DMS153 treated with DMSO at 0.1 percent for 48 hours (cell line): ENCODE measurements around the gene GLIPR1.
"Not testable (repeated sequence)": the region's sequence is repeated elsewhere in the genome, so short reads cannot be mapped to it uniquely, and the experiment has no call there.

ENCODE experiments used
- DNase-seq: peaks from one replicate; lab custom pipeline; 2025; ENCODE audit not compliant: unreplicated experiment; lab: John Stamatoyannopoulos, UW

GLIPR1 gene

DNA sequence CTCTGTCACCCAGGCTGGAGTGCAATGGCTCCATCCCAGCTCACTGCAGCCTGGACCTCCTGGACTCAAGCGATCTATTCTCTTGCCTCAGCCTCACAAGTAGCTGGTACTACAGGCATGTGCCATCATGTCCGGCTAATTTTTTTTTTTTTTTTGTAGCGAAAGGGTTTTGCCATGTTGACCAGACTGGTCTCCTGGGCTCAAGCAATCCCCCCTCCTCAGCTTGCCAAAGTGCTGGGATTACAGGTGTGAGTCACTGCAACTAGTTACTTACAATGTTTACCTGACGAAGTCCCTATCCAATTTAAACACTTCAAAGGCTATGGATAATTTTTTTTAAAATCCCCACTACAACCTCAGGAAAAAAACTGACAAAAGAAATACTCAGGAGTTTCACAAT lies 29.1 kb downstream of the GLIPR1 start:
- DNase-seq, result no peak

DNA sequence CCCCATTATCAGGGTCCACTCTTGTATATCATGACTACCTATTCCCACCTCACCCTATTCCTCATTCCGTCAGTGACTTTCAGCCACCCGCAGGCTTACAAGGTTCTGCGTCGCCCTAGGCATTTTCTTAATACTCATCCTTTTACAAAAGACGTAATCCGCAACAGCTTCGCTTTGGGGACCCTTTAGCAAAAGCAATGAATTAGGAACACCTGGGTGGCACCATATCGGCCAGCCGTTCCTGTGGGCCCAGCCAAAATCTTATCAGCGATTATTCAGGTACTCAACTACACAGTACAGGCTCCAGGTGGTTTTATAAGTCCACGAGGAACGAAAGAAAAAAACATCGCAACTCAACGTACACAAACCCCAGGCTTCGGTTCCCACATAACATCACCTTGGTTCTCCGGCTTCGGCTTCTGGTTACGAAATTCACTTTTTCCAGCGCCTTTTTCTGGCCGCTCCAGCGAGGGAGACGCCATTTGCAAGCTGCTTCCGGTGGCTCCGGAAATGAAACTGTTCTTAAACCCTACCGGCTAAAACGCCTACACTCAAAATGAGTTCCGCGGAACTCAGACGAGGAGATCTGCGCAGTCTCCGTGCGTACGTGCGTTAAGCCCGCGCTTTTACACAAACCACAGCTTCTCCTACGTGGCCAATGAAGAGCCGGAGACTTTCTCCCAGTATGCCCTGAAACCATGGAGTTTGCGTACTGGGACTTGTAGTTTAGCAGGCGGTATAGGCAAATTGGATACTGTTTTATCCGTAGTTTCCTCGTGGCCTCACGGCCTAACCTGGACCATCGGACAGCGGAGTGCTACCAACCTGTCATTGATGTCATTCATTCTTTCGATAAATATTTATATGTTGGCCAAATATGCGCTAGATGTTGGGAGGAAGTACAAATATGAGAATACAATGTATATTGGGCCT lies 30.8 kb downstream of the GLIPR1 start, which contains the start of gene KRR1:
Gene KRR1, minus strand, starts transcription at position 494 of the 933 bp plus-strand sequence. Its CDS starts 12 bp downstream, at position 482.
- peak; percentile 92 for DNase-seq

DNA sequence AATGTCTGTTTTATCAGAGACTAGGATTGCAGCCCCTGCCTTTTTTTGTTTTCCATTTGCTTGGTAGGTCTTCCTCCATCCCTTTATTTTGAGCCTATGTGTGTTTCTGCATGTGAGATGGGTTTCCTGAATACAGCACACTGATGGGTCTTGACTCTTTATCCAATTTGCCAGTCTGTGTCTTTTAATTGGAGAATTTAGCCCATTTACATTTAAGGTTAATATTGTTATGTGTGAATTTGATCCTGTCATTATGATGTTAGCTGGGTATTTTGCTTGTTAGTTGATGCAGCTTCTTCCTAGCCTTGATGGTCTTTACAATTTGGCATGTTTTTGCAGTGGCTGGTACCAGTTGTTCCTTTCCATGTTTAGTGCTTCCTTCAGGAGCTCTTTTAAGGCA lies 40.7 kb downstream of the GLIPR1 start:
- DNase-seq, result not testable (repeated sequence)

DNA sequence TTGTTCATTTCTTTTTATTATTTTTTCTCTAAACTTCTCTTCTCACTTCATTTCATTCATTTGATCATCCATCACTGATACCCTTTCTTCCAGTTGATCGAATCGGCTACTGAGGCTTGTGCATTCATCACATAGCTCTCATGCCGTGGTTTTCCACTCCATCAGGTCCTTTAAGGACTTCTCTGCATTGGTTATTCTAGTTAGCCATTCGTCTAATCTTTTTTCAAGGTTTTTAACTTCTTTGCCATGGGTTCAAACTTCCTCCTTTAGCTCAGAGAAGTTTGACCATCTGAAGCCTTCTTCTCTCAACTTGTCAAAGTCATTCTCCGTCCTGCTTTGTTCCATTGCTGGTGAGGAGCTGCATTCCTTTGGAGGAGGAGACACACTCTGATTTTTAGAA lies 41.6 kb downstream of the GLIPR1 start:
- not testable (repeated sequence) for DNase-seq

DNA sequence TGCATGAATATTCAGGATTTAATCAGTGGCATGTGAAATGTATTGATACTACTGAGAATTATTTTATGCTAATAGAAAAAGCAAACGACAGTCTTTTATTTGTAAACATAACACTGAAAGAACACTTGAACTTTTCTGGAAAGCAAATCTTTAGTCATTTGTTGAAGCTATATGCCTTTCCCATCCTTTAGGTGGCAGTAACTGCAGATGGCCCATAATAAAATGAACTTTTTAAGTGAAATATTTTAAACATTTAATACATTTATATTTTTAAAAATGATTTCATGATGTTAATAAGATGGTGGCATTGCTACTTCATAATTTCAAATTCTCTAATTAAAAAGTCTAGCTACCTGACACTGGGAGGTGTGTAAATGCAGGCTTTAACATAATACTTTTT lies 44.7 kb downstream of the GLIPR1 start:
- DNase-seq, result no peak

DNA sequence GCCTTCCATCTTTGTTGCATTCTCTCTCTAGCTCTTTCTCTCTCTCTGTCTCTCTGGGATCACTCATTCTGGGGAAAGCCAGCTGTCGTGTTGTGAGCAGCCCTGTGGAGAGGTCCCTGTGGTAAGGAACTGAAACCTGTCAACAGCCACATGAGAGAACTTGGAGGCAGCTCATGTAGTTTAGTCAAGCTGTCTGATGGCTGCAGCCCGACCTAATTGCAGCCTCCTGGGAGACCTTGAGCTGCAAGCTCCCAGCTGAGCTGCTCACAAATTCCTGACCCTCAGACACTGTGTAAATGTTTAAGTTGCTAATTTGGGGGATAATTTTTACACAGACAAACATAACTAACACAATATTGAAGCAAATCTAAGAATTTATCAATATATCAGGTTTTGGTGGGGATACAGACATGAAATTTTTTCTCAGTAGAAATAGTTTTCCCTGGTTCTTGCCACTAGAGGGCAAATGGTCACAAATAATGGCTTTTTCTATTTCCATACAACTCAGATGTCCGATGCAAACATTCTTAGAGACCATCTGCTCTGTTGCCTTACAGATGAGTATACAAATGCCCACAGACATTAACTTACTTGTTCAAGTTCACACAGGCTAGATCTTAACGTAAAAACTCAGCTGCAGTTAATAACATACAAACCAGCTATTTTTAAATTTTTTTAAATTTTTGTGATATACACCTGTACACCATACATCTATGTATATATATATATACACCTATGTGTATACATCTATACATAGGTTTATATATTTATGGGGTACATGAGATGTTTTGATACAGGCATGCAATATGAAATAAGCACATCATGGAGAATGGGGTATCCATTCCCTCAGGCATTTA lies 46.3 kb downstream of the GLIPR1 start:
- peak; percentile 67 for DNase-seq

DNA sequence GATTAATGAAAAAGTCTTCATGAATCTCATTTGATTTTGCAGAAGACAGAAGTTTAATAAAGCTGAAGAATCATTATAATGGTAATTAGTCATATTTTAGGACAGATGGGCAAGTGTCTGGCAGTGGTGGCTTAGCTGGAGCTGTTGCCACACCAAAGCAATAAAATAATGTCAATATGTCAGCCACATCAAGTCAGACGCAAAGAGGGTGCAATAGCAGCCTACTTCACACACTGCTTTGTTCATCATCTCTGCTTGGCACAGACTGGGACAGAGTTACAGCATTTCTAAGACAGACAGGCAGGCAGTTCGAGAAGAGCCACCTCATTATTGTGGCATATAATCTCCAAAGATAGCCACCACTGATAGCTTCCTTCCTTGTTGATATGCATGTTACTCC lies 47.7 kb downstream of the GLIPR1 start:
- DNase-seq, result no peak

DNA sequence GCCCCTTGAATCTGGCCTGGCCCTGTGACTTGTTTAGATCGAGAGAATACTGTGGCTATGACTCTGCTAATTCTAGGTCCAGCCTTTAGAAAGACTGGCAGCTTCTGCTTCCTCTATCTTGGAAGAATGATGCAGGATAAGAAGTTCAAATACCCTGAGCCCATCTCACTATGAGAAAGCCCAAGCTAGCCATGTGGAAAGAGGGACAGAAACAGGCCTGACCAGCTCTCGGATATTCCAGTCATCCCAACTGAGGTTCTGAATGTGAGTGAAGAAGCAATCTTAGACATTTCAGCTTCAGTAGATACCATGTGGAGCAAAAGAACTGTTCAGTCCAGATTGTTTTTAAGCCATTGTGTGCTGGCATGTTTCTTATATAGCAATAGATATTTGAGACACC lies 48.1 kb downstream of the GLIPR1 start:
- no peak for DNase-seq

DNA sequence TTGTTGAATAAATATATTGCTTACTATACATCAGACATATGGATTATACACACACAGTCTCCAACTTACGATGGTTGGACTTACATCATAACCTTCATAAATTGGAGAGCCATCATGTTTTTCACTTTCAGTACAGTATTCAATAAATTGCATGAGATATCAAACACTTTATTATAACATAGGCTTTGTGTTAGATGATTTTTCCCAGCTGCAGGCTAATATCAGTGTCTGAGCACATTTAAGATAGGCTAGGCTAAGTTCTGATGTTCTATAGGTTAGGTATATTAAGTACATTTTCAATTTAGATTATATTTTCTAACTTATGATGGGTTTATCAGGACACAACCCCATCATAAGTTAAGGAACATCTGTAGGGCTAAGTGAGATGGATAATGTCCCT lies 48.8 kb downstream of the GLIPR1 start:
- no peak for DNase-seq

DNA sequence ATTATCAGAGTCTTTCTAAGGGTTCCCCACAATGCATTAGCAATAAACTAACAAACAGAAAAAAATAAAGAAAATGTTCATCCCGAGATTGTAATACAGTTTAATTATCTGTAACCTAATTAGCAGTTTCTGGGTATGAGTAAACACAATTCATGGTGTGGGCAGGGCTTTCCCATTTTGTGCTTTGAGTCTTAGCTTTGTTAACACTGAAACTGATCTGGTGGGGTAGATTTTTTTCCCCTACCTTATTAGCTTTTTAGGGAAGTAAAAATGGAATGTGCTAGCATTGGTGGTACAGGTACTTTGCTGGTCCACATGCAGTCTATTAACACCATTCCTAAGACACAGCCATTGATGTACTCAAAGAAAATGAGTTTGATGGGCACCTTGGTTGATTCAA lies 49.3 kb downstream of the GLIPR1 start:
- DNase-seq, result no peak

DNA sequence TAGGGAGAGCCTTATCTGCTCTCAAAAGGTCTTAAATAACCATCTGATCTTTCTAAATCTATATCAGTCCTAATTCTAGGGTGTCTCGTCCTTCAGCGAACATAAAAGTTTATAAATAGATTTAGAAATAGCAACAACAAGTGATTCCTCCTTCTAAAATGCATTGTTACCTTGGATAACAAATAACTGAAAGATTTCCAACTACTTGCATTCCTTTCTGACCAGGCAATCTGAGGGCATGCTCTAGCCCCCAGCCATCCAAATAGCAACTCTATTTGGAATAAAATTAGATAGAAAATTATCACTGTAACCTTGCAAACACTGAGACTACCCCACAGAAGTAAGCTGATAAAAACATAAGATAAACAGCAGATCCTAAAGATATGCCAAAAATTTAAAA lies 52.7 kb downstream of the GLIPR1 start:
- DNase-seq, result no peak

DNA sequence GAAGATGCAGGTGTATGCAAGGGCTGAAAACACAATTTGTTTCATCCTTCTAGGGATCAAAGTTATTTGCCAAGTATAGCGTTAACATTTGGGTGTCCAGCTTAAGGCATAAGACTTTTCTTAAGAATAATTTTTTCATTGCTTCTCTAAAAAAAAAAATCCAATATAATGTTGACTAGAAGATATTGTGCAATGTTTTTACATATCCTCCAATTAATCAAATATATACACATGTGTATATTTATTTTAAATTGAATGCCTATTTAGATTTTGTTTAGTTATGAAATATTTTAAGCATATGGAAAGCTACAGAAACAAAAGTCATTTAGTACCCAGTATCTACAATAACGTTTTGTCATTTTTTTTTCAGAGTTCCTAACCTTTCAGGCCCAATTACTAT lies 59.3 kb downstream of the GLIPR1 start:
- no peak for DNase-seq

DNA sequence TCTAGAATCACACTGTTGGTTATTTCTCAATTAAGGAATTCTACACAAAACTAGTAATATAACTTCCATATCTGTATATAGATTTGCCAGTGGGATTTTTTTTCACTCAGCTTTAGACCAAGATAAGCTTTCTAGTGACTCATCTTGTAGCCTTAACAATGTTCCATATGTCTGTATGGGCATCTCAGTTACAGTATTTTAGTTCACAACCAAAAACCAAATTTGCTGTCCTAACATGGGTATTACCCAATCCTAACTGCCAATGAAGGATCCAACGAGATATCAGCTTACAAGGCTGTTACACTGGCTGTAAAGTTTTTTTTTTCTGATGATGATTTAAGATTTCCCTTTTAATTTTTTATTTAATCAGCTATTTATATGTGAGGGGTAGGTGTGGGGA lies 62.4 kb downstream of the GLIPR1 start:
- DNase-seq, result no peak

DNA sequence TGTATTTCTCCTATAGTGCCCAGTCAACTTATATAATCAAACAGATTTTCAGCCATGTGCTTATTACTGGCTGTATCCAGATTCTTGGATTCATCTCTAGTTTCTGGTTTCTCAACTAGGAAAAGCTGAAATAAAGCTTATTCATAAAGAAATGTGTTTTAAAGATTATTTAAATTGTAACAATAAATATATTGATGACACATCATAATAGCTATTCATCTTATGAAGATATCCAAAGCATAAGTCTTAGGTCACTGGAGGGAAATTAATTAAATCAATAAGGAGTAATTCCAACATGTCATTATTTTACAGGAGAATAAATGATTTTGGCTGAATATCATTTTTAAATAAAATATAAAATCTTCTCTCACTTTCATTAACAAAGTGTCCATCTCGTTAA lies 63.0 kb downstream of the GLIPR1 start:
- no peak for DNase-seq

DNA sequence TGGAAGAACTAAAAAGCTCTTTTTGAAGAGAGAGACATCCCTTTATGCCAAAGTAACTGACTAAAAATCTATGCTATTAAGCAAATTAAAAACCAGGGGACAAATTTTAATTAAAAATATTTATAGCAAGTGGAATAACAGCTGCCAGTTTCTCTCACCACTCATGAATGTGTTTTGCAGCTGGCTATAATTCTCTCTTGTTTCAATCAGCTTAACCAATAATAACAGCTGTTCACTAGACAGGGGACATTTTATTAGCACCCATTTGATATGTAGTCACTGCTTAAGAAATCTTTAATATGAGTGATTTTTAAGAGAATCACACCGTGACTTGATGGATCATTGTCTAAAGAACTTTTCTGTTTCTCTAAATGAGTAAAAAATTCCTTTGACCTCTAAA lies 65.1 kb downstream of the GLIPR1 start:
- DNase-seq, result no peak

DNA sequence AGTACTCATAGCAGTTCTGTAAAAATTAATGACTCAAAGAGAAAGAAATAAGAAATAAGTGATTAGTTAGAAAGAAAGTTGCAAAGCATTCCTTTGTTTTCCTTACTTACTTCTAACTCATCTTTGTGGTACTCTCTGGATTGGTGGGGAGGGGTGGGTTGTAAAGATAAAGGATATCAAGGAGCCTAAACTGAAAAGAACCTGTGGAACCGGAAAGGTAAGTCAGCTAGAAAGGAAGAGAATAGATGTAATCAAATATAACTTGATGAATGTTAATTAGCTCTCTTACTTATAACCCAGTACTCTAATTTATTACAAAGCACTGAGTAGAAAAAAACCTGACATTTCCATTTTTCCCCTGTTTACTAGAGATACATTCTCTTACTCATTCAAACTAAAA lies 68.3 kb downstream of the GLIPR1 start:
- DNase-seq, result no peak

DNA sequence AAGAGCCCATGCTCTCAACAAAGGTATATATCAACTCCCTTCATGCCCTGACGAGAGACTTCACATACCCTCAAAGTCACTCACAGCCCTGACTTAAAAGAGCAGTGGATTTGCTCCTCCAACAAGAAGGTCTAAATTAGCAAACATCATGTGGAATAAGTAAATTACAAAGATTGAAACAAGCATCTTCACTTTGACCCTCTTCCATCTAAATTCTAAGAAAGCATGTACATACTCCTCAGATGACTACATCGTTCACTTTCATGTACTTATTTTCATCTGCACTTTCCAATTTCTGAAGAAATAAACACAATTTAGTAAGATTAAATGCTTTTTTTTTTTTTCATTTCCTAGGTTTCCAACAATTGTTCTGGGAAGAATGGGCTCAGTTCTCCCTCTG lies 69.4 kb downstream of the GLIPR1 start:
- no peak for DNase-seq

DNA sequence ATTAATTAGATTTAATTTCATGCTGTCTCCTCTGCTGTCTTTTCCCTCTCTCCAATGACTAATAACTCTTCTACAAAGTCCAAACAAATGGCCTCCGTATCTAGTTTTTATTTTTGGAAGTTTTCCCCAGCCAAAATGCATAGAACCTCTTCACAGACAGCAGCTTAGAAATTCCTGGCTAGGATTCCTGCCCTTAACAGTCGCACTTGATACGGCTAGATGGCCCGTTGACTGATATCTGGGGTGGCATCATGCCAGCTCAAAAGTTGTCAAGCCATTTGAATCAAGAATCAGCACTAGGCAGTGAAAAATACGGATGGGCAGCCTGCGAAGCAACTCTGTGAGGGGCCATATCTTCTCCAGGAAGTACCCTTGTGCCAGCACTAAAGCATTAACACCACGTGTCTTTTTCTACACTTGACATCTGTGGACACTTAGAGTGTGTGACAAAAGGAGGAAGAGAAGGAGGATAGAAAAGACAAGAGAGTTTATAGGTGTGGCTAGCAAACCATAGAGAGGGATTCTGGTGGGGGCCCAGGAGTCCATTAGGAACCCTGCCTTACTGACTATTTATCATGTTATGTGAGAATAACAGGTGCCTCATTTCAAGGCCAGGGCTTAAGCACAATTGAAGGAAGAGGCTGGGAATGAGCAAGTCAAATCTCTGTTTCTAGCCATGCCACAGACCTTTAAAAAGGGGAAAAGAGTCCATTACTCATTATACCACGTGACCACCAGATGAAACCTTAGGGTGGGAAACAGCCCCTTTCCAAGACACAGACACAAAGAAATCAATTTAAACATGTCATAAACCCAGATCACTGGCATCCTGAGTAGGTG lies 70.1 kb downstream of the GLIPR1 start:
- DNase-seq, result no peak

DNA sequence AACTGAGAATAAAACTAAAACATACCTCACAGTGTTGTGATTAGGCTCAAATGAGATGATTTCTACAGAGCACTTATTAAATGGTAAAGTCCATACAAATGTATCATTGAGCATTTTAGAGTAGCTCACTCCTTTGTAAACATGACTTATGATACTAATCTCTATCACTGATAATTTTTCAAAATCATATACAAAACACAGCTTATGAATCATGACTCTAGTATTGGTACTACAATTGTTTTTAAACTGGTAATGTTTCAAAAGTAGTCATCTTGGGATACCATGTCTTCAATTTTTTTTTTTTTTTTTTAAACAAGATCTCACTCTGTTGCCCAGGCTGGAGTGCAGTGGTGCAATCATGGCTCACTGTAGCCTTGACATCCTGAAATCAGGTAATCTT lies 70.9 kb downstream of the GLIPR1 start:
- DNase-seq, result no peak

DNA sequence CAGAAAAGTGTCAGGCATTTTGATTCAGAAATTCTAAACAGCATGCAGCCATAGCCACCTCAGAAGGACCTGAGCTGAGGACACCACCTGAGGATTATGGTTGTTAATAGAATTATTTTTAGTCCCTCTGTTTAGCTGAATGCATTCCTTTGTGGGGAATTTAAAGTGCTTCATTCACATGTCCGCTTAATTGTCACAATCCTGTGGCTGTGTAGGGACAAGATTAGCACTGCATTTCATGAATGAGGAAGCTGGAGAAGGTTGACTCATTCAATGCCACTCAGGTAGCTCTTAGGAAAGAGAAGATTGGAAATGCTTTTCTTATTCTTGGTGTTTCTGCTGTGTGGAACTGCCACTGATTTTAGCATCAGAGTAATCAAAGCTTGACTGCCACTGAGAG lies 72.8 kb downstream of the GLIPR1 start:
- no peak for DNase-seq
